Activated naive CD8-positive, alpha-beta T cell treated with anti-CD3 and anti-CD28 coated beads for 36 hours (primary cell): ENCODE results near the gene SYT6. TPM values are rescaled to one million over a fixed set of nuclear protein-coding genes. Genes with fewer than 3 reads are reported as not detected.
A peak's percentile ranks its signal among the peaks of the same experiment; 100 is the strongest.

Experiments
- DNase-seq: peaks from one replicate; pipeline ENCODE4 v3.0.0; 2021
- H3K27ac Mint-ChIP-seq: one replicate; pipeline ENCODE4 v1.8.0; 2022; ENCODE audit warnings: mild to moderate bottlenecking, moderate library complexity, mixed read lengths
- H3K27me3 Mint-ChIP-seq: one replicate; pipeline ENCODE4 v1.8.0; 2022; ENCODE audit warnings: mild to moderate bottlenecking, mixed read lengths
- H3K36me3 Mint-ChIP-seq: one replicate; pipeline ENCODE4 v1.8.0; 2021; ENCODE audit warnings: mild to moderate bottlenecking, mixed read lengths
- H3K4me1 Mint-ChIP-seq: one replicate; pipeline ENCODE4 v1.8.0; 2021; ENCODE audit warnings: mixed read lengths
- H3K4me3 Mint-ChIP-seq: one replicate; pipeline ENCODE4 v1.8.0; 2022; ENCODE audit warnings: mild to moderate bottlenecking, moderate library complexity, mixed read lengths
- H3K9me3 Mint-ChIP-seq: one replicate; pipeline ENCODE4 v1.8.0; 2022; ENCODE audit warnings: mixed read lengths
- total RNA-seq, 2 experiments: library from RNA; stranded (reverse); gene quantifications; one replicate each; pipeline ENCODE4 v1.2.3, GENCODE V29; 2021

Gene SYT6
- total RNA-seq, 2 experiments from 2014 or later: not detected

GRCh38 chr1:114164840-114165543 is 11.3 kb upstream of the SYT6 start:
- no peaks in the 10 kb centered on the region for H3K9me3 Mint-ChIP-seq
- no peak overlapping the region for H3K27ac Mint-ChIP-seq
- no peaks in the 10 kb centered on the region for H3K36me3 Mint-ChIP-seq
- DNase-seq: peak; percentile 37
- H3K27me3 Mint-ChIP-seq: peaks cover 16% of the 10 kb centered on the region
- peaks cover 7% of the 10 kb centered on the region for H3K4me1 Mint-ChIP-seq
- H3K4me3 Mint-ChIP-seq: no peak overlapping the region

GRCh38 chr1:114159941-114160340 is 6.3 kb upstream of the SYT6 start:
- H3K27me3 Mint-ChIP-seq: peaks cover 52% of the 10 kb centered on the region
- DNase-seq: no peak
- H3K4me3 Mint-ChIP-seq: no peak overlapping the region
- H3K27ac Mint-ChIP-seq: no peak overlapping the region
- no peaks in the 10 kb centered on the region for H3K4me1 Mint-ChIP-seq
- H3K9me3 Mint-ChIP-seq: no peaks in the 10 kb centered on the region
- no peaks in the 10 kb centered on the region for H3K36me3 Mint-ChIP-seq

- Mint-ChIP-seq H3K27ac (no peak overlapping the region), H3K4me3 (no peak overlapping the region), H3K27me3 (peaks cover 74% of the 10 kb centered on the region), H3K36me3 (no peaks in the 10 kb centered on the region), H3K4me1 (peaks cover 10% of the 10 kb centered on the region), H3K9me3 (no peaks in the 10 kb centered on the region)
- no peak for DNase-seq
Measured at GRCh38 chr1:114157275-114157660, 3.6 kb upstream of the SYT6 start.

DNA sequence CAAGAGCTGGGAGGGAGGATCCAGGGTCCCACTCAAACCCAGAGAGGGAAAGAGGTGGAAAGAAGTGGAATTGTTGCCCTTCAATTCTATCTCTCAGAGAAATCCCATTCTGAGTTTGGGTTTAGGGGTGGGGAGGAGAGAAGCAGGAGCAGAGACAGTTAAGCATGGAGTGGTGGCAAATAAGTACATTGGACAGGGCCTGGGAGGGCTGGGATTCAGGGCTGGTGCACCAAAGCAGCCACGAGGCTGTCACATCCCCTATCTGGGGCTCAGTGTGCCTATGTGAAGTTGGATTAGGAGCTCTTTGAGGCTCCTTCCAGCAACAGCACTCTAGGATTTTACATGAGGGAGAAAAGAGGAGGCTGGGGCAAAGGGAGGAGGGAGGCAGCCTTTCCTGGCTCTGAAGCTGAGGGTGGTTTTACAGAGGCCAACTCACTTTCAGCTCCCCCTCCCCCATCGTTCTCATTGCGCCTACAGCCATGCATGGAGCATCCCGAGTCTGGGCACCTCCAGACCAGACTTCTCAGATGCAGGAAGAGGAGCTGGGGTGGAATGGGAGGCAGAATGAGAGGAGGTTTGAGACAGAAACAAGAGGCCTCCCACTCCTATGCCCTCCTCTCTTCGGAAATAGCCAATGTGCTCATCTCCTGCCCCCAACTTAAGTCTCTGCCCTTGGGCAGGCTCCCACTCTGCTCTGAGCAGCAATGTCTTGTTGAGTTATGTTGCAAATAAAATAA is 3.0 kb upstream of the SYT6 start:
- Mint-ChIP-seq H3K27me3 (peaks cover 79% of the 10 kb centered on the region), H3K4me1 (peaks cover 10% of the 10 kb centered on the region)

DNA sequence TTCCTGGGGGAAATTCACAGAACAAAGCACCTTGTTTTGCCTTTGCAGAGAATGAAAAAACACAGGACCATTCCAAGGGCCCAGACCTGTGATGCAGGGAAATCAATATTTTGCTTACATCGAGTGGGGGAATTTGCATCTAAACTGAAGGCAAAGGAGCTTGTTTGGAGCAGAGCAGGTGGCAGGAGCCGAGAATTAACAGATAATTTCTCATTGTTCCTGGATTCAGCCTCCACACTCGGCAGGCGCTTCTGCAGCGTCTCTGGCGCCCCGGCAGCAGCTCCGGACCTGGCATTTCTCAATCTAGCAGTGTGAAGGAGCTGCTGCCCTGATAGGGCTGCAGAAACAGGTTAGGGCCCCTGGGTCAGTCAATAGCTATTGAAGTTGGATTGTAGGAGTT is 2.0 kb upstream of the SYT6 start:
- no peak overlapping the region for H3K27ac Mint-ChIP-seq
- H3K4me1 Mint-ChIP-seq: peaks cover 10% of the 10 kb centered on the region
- peaks cover 80% of the 10 kb centered on the region for H3K27me3 Mint-ChIP-seq
- no peak overlapping the region for H3K4me3 Mint-ChIP-seq
- H3K36me3 Mint-ChIP-seq: no peaks in the 10 kb centered on the region
- DNase-seq: no peak
- no peaks in the 10 kb centered on the region for H3K9me3 Mint-ChIP-seq

More for the DNA sequence above, 3.0 kb upstream of the SYT6 start:
- Mint-ChIP-seq H3K4me3 (no peak overlapping the region), H3K9me3 (no peaks in the 10 kb centered on the region), H3K27ac (no peak overlapping the region), H3K36me3 (no peaks in the 10 kb centered on the region)
- DNase-seq: no peak

DNA sequence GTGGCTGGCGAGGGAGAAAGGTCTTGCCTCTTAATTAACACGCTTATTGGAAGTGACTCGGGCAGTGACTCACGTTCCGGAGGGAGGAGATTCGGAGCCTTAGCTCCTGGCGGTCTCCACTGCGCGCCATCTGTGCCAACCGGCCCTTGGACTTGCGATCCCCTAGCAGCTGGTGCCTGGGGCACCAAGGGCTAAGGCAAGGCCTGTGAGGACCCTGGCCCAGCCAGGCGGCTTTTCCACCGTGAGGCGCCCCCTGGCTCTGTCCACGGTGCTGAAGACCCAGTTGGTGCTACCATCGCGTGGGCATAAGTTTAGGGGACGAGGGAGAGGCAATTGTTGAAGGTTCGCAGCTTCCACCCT is 1.3 kb upstream of the SYT6 start:
- Mint-ChIP-seq H3K4me1 (peaks cover 11% of the 10 kb centered on the region), H3K9me3 (no peaks in the 10 kb centered on the region), H3K4me3 (no peak overlapping the region), H3K27me3 (peaks cover 78% of the 10 kb centered on the region), H3K36me3 (no peaks in the 10 kb centered on the region), H3K27ac (no peak overlapping the region)
- DNase-seq: no peak

DNA sequence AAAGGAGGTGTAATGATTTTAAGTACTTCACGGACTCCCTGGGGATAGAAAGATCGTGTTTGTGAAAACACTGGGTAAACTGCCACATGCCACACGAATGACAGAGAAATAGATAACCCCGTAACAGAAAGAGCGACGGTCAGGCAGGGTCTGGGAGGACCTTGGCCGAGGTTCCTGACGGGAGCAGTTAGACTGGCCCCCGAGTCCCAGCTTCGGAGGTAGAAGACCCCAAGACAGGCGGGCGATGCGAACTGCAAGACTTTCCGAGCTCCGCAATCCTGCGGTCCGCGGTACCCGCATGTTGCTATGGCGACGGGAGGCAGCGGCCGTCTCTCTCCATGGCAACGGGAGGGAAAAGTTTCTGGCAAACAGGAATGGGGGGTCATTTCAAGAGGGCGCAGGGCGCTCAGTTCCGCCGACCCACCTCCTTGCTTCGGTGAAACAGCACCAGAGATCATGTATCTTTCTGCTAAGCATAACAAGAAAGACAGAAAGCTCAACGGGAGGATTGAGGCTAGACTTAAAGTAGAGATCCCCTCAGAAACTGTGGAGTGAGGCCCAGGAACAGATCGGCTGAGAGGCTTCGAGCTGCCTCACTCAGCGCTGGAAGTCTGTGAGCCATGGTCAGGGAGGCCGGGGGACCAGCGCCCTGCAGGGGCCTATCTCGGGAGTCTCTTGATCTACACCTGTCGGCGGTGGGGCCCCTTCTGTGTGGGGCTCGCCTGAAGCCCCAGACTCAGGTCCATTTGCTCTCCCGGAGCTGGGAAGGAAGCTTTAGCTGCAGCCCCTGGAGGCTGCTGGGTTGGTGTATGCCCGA is 685 bp upstream of the SYT6 start:
- Mint-ChIP-seq H3K27ac (no peak overlapping the region), H3K4me3 (peak overlapping the region; percentile 19), H3K9me3 (no peaks in the 10 kb centered on the region), H3K27me3 (peaks cover 83% of the 10 kb centered on the region), H3K4me1 (peaks cover 12% of the 10 kb centered on the region), H3K36me3 (no peaks in the 10 kb centered on the region)
- DNase-seq: peak; percentile 15

GRCh38 chr1:114152508-114153260 is 985 bp downstream of the SYT6 start:
- peak; percentile 23 for DNase-seq
- Mint-ChIP-seq H3K4me1 (peaks cover 12% of the 10 kb centered on the region), H3K36me3 (no peaks in the 10 kb centered on the region), H3K4me3 (peak overlapping the region; percentile 12), H3K9me3 (no peaks in the 10 kb centered on the region), H3K27ac (no peak overlapping the region), H3K27me3 (peaks cover 84% of the 10 kb centered on the region)

- H3K4me1 Mint-ChIP-seq: peaks cover 12% of the 10 kb centered on the region
- no peak for DNase-seq
- H3K9me3 Mint-ChIP-seq: no peaks in the 10 kb centered on the region
- peaks cover 85% of the 10 kb centered on the region for H3K27me3 Mint-ChIP-seq
- H3K4me3 Mint-ChIP-seq: no peak overlapping the region
- no peak overlapping the region for H3K27ac Mint-ChIP-seq
- no peaks in the 10 kb centered on the region for H3K36me3 Mint-ChIP-seq
Measured at GRCh38 chr1:114152089-114152507, 1.6 kb downstream of the SYT6 start.

DNA sequence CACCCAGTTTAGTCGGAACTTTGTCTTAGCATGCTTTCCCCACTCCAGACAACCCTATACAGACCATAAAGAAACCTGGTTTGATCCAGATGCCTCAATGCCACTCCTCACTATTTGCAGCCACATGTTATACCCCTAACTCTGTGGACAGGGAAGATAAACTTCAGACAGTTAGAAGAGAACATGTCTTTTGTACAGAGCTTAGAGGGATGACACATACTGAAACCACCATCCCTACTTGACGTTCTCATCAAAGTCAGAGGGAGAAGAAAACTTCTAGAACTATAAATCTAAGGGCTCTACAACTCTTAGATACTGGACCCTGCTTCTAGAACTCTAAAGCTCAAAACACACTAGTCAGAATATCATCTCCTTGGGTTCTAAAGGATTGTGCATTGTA is 3.7 kb downstream of the SYT6 start:
- Mint-ChIP-seq H3K27ac (no peak overlapping the region), H3K4me3 (no peak overlapping the region), H3K4me1 (peaks cover 12% of the 10 kb centered on the region), H3K9me3 (no peaks in the 10 kb centered on the region), H3K36me3 (no peaks in the 10 kb centered on the region), H3K27me3 (peaks cover 70% of the 10 kb centered on the region)
- DNase-seq: no peak

DNA sequence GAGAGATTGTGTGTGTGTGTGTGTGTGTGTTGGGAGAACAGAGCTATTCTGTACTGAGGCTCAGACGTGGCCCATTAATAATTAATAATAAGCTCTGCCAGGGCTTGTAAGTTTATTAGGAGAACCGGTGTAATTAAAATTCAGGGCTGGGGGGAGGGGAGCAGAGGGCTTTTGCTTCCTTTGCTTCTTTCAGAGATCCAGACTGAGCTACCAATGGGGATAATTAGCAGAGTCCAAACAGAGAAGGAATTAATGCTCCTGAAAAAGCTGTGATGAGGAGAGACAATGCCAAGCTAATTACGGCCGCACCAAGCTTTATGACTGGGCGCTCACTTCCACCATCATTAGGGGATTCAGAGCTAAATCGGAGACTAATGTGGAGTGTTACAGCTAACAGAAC is 4.5 kb downstream of the SYT6 start:
- H3K9me3 Mint-ChIP-seq: no peaks in the 10 kb centered on the region
- H3K4me3 Mint-ChIP-seq: no peak overlapping the region
- H3K36me3 Mint-ChIP-seq: no peaks in the 10 kb centered on the region
- H3K4me1 Mint-ChIP-seq: peaks cover 6% of the 10 kb centered on the region
- no peak overlapping the region for H3K27ac Mint-ChIP-seq
- no peak for DNase-seq
- H3K27me3 Mint-ChIP-seq: peaks cover 62% of the 10 kb centered on the region

DNA sequence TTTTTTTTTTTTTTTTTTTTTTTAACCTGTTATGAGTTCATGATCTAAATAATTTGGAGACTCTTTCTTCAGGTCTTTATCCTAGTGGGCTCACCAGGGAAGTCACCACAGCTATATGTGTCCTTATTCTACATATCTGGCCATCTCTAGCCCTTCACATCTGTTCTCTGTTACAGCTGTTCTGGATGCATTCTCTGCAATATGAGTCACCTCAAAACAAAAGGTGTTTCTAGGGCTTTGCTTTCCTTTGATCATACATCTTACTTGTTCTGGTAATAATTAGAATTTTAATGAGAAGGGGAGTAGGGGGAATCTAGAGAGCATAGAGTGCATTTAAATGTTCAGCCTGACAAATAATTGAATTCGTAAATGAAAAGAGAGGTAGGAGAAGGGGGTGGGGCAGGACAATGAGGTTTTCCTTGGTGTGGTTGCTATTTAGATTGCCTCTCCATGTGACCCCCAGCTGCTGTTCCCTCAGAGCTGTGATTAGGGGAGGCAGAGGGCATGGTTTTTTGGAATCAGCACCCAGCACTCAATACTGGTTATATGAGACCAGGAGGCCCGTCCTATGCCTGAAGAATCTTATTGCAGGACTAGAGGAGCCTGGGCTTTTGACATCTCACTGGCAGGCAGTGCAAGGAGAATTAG is 8.0 kb downstream of the SYT6 start:
- Mint-ChIP-seq H3K36me3 (no peaks in the 10 kb centered on the region), H3K27ac (no peak overlapping the region), H3K4me1 (peaks cover 2% of the 10 kb centered on the region), H3K9me3 (no peaks in the 10 kb centered on the region), H3K27me3 (peaks cover 31% of the 10 kb centered on the region), H3K4me3 (no peak overlapping the region)
- DNase-seq: no peak

- H3K9me3 Mint-ChIP-seq: no peaks in the 10 kb centered on the region
- no peak overlapping the region for H3K4me3 Mint-ChIP-seq
- no peaks in the 10 kb centered on the region for H3K36me3 Mint-ChIP-seq
- H3K27me3 Mint-ChIP-seq: peaks cover 18% of the 10 kb centered on the region
- H3K4me1 Mint-ChIP-seq: no peaks in the 10 kb centered on the region
- H3K27ac Mint-ChIP-seq: no peak overlapping the region
- no peak for DNase-seq
Measured at GRCh38 chr1:114144016-114144415, 9.7 kb downstream of the SYT6 start.

DNA sequence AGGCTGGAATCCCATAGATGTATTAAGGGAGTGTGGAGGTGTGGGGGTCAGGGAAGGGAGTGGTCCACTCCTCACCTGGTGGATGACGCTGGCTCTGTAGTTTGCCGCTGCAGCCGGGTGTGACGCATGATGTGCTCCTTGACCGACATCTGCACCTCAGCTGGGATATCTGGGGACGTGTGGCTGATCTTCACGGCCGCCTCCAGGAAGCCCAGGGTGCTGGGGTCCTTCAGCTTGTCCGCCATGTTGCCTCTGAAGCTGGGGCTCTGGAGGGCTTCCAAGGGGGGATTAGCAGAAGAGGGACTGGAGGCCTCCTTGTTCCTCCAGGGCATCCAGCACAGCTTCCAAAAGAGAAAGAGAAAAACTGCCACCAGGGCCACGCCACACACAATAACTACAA is 14.1 kb downstream of the SYT6 start:
- Mint-ChIP-seq H3K36me3 (no peaks in the 10 kb centered on the region), H3K27me3 (peaks cover 3% of the 10 kb centered on the region), H3K27ac (no peak overlapping the region), H3K4me1 (no peaks in the 10 kb centered on the region), H3K4me3 (no peak overlapping the region), H3K9me3 (no peaks in the 10 kb centered on the region)
- DNase-seq: no peak
